HepG2 (cell line): Measurements from ENCODE around the gene MRPS17. TPM values are rescaled to one million over a fixed set of nuclear protein-coding genes. Genes with fewer than 3 reads are reported as not detected.

Experiments used
- ATAC-seq: fragments of 200-7000 bp; cut with Tn5 transposase; 3 replicates; pipeline ENCODE4 v1.9.1; 2020; ENCODE audit warnings: mild to moderate bottlenecking, moderate library complexity
- BruUV-seq: library from RNA; stranded (reverse); fragments of 400-500 nt; replicated peaks from 2 replicates; lab custom pipeline; 2021; lab: Mats Ljungman, UMichigan
- CTCF ChIA-PET: fragments of 300-600 bp; formaldehyde crosslinking; extraction: SDS; loops from one replicate; lab custom pipeline; 2021; ENCODE audit warnings: low total read pairs, inconsistent platforms, low intra/inter-chr PET ratio; lab: Yijun Ruan, JAX
- POLR2A ChIA-PET: fragments of 350-600 bp; sonication (Branson Sonifier 250); formaldehyde crosslinking; loops from one replicate; lab custom pipeline; 2020; ENCODE audit warnings: antibody characterized with exemption, inconsistent platforms; lab: Yijun Ruan, JAX
- DNase-seq: peaks from one replicate; pipeline ENCODE4 v3.0.0-alpha.2; 2015; ENCODE audit warnings: low spot score
- FAIRE-seq: peaks from 3 replicates; lab custom pipeline; 2011; peaks lifted over from hg19 to GRCh38; lab: Jason Lieb, UNC
- H2AFZ ChIP-seq: one replicate; pipeline ENCODE4 v1.6.1; 2011; ENCODE audit warnings: low read length, inconsistent platforms
- H3K27ac ChIP-seq: fragments of 300-600 bp; 3 replicates; pipeline ENCODE4 v1.8.0; 2011; ENCODE audit warnings: mixed run types, mild to moderate bottlenecking, mixed read lengths, low read length, inconsistent platforms; ENCODE audit not compliant: insufficient read depth; ENCODE audit errors: extremely low read length
- H3K27me3 ChIP-seq, 2 experiments: fragments of 200-600 bp in 1 of 2; 2 replicates in 1 of 2; 3 replicates in 1 of 2; pipeline versions ENCODE4 v1.6.0 to v1.8.0; 2011; ENCODE audit warnings: low read length in 2 of 2, mild to moderate bottlenecking in 2 of 2, moderate library complexity in 2 of 2, inconsistent platforms in 1 of 2; ENCODE audit not compliant: insufficient read depth in 2 of 2, control insufficient read depth in 1 of 2
- H3K36me3 ChIP-seq, 2 experiments: fragments of 200-600 bp in 1 of 2; replicated peaks in 1 of 2; 2 replicates in 1 of 2; 3 replicates in 1 of 2; pipeline versions ENCODE4 v1.5.1 to v1.8.0; 2011; ENCODE audit warnings: low read length in 2 of 2, inconsistent platforms in 1 of 2; ENCODE audit not compliant: insufficient read depth in 2 of 2, control insufficient read depth in 1 of 2
- H3K4me1 ChIP-seq: 2 replicates; pipeline ENCODE4 v1.5.1; 2012; ENCODE audit warnings: low read length, inconsistent platforms; ENCODE audit not compliant: insufficient read depth
- H3K4me2 ChIP-seq: 2 replicates; pipeline ENCODE4 v1.6.0; 2011; ENCODE audit warnings: low read depth, low read length, inconsistent platforms
- H3K4me3 ChIP-seq, 3 experiments: fragments of 200-600 bp in 1 of 3; sonication (generic), shearing (Covaris generic) in 1 of 3; replicated peaks in 1 of 3; 2 replicates each; pipeline ENCODE4 v1.5.1; 2011 to 2016; ENCODE audit warnings: low read length in 3 of 3, inconsistent platforms in 2 of 3, low read depth in 2 of 3, mild to moderate bottlenecking in 2 of 3, control low read depth in 1 of 3, mixed read lengths in 1 of 3; ENCODE audit not compliant: insufficient read depth in 1 of 3
- H3K79me2 ChIP-seq: one replicate; pipeline ENCODE4 v1.6.1; 2011; ENCODE audit warnings: low read length, inconsistent platforms; ENCODE audit not compliant: insufficient read depth
- H3K9ac ChIP-seq: 2 replicates; pipeline ENCODE4 v1.6.0; 2011; ENCODE audit warnings: mild to moderate bottlenecking, low read depth, low read length, inconsistent platforms; ENCODE audit not compliant: insufficient read depth
- H3K9me3 ChIP-seq: 2 replicates; pipeline ENCODE4 v1.5.1; 2012; ENCODE audit warnings: mild to moderate bottlenecking, low read length
- H4K20me1 ChIP-seq: 2 replicates; pipeline ENCODE4 v1.6.0; 2011; ENCODE audit warnings: inconsistent platforms, mild to moderate bottlenecking, low read length, moderate library complexity; ENCODE audit not compliant: insufficient read depth
- NFYB ChIP-seq: sonication (generic); formaldehyde crosslinking; IDR thresholded peaks from 2 replicates; pipeline ENCODE4 v1.4.0; 2020; ENCODE audit warnings: missing genetic modification reagents
- RFXAP ChIP-seq: sonication (generic); formaldehyde crosslinking; IDR thresholded peaks from 2 replicates; pipeline ENCODE4 v1.4.0; 2020; ENCODE audit warnings: missing genetic modification reagents, borderline replicate concordance
- RXRA ChIP-seq: sonication (generic); formaldehyde crosslinking; IDR thresholded peaks from 2 replicates; pipeline ENCODE4 v1.5.1; 2020; ENCODE audit warnings: missing genetic modification reagents
- ZHX1 ChIP-seq: sonication (generic); formaldehyde crosslinking; IDR thresholded peaks from 2 replicates; pipeline ENCODE4 v1.8.1; 2022; ENCODE audit warnings: low read depth, mild to moderate bottlenecking, missing genetic modification reagents
- ZNF138 ChIP-seq: sonication (generic); formaldehyde crosslinking; IDR thresholded peaks from 2 replicates; pipeline ENCODE4 v1.5.0; 2020; ENCODE audit warnings: mild to moderate bottlenecking, low read depth, missing genetic modification reagents
- ZNF33A ChIP-seq: sonication (generic); formaldehyde crosslinking; IDR thresholded peaks from 2 replicates; pipeline ENCODE4 v1.5.1; 2020; ENCODE audit warnings: missing genetic modification reagents, mild to moderate bottlenecking, moderate library complexity, borderline replicate concordance
- ZNF407 ChIP-seq: sonication (generic); formaldehyde crosslinking; IDR thresholded peaks from one replicate; pipeline ENCODE4 v1.5.1; 2020; ENCODE audit warnings: mild to moderate bottlenecking, missing genetic modification reagents; ENCODE audit errors: not compliant biosample characterization
- WGBS: methylation state at CpG from one replicate; pipeline ENCODE4 v1.1.6; 2017; ENCODE audit warnings: low lambda C conversion rate; 5-methylcytosine and 5-hydroxymethylcytosine counted together
- in situ Hi-C: cut with HindIII; loops from 2 replicates; pipeline ENCODE4 v1.10.0; 2017; ENCODE audit warnings: low pct_unique_long_range_greater_than_20kb; ENCODE audit not compliant: extremely low pct_ligation_motif_present
- intact Hi-C: fragments of 100-400 bp; cut with micrococcal nuclease; formaldehyde crosslinking; loops from one replicate; pipeline ENCODE4 v1.10.0; 2022; ENCODE audit not compliant: unreplicated experiment
- polyA plus RNA-seq, 8 experiments: library from polyadenylated mRNA; depleted of rRNA in 3 of 8; stranded (reverse) in 7 of 8; unstranded in 1 of 8; fragments of >200 nt; fragmentation: Illumina TruSeq in 4 of 8; extraction: Trizol in 4 of 8; gene quantifications; 2 replicates each; pipeline versions ENCODE4 v1.2.1 to v1.2.3, GENCODE V29; 2011 to 2016; ENCODE audit warnings: low read depth in 4 of 8, missing spikeins in 1 of 8, mixed read lengths in 1 of 8; ENCODE audit not compliant: insufficient read depth in 1 of 8
- total RNA-seq, 5 experiments: library from RNA; depleted of rRNA; stranded (reverse); fragments of >200 nt; fragmentation: Illumina TruSeq; extraction: Trizol; gene quantifications; 2 replicates each; pipeline ENCODE4 v1.2.3, GENCODE V29; 2016; ENCODE audit warnings: low read depth in 1 of 5

The MRPS17 gene
- total and polyA plus RNA-seq, 2 of the 13 experiments (the other 11 are each of a cell fraction or from before 2014, with no cell fraction given) = 14.9 to 31.3 TPM

- Histone ChIP-seq H3K27me3 (no peaks in the 10 kb centered on the region; a peak in 1 of 5 replicates), H4K20me1 (no peaks in the 10 kb centered on the region; the same call in 1 of the 2 replicates), H2AFZ (no peak overlapping the region), H3K36me3 (peaks cover 2 to 12% of the 10 kb centered on the region in 2 experiments; a peak in 1 of 5 replicates), H3K27ac (no peak overlapping the region), H3K4me2 (no peak overlapping the region), H3K9me3 (no peaks in the 10 kb centered on the region), H3K9ac (no peak overlapping the region), H3K4me3 (no peak overlapping the region), H3K4me1 (peaks cover 13% of the 10 kb centered on the region), H3K79me2 (peaks cover 29% of the 10 kb centered on the region)
- no peak for DNase-seq
- TF ChIP-seq ZHX1 (no peak), NFYB (CRISPR knock-in tag) (no peak), RFXAP (no peak), ZNF407 (CRISPR knock-in tag) (no peak), ZNF138 (no peak), RXRA (CRISPR knock-in tag) (no peak), ZNF33A (no peak)
- CTCF ChIA-PET = no interaction called here
- FAIRE-seq = no peak
- ATAC-seq = no peak
- POLR2A ChIA-PET = no interaction called here
- 100% methylated on average over 7 of the region's 8 CpGs for WGBS
- BruUV-seq = no TSS peak
- in situ Hi-C loops (loop anchor here (25.0 kb wide), 2 partner anchors 209 to 334 kb away; no protein-coding TSS in a partner anchor), intact Hi-C loops (no loop called here)
These were observed 19.3 kb downstream of the MRPS17 start for GRCh38 chr7:55970978-55971377.
